ACHN (cell line): ENCODE data around the gene PRKAR2B.
"Not testable (repeated sequence)": the region's sequence is repeated elsewhere in the genome, so short reads cannot be mapped to it uniquely, and the experiment has no call there.

ENCODE experiments used
- DNase-seq: peaks from one replicate; pipeline ENCODE4 v3.0.0-alpha.2; 2015
- in situ Hi-C: cut with HindIII; loops from 2 replicates; pipeline ENCODE4 v1.10.0; 2017; ENCODE audit warnings: low sequenced_read_pairs, low pct_ligation_motif_present, low pct_unique_long_range_greater_than_20kb

The PRKAR2B gene

DNA sequence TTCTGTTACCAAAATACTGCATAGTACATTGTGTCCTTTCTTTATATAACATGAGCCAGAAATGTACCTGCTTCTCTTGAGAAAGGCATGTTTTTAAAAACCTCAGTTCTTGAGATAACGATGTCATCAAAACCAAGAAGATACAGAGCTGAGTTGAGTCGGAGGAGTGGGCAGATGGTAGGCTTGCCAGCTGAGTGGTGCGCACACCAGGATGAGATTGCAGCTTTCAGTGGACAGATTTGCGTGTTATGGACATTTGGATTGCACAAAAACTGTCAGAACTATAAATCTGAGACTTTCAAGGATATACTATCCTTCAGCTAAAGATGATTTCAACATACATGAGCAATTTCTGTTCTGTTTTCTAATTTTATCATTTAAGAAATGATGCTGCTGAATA is 25.0 kb downstream of the PRKAR2B start:
- in situ Hi-C loops, result no loop called here
- DNase-seq, result no peak

DNA sequence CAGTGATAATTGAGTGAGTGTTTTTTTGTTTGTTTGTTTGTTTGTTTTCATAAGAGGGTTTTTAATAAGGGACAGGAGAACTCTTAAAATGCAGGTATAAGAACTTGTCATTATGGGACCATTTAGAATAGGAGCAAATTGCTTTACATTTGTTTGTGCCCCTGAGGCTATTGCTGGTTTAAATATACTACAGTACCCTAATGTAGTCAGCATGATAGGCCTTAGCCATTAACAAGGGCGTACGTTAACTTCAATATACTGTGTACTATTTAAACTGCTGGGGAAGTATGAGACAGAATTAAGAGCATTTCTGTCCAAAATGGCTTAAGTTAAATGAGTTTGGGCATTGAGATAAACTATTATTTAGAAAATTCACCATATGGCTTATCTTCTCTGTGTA is 26.2 kb downstream of the PRKAR2B start:
- in situ Hi-C loops, result no loop called here
- DNase-seq, result no peak

DNA sequence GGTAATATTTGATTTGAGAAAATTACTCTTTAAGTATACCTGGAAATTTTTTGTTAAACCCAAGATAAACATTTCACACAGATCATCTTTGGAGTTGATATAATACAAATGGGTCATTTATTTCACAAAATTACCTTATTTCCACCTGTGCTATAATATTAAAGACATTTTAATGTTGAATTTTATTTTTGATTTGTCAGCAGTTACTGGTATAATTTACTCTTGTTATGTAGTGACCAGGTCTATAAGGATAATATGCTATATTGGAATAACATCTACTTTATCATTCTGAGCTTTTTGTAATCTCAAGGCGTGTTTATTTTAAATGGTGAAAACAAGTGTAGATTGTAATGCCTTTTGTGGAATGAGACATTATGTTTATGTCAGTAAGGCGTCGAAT is 26.6 kb downstream of the PRKAR2B start:
- DNase-seq, result no peak
- in situ Hi-C loops, result no loop called here

DNA sequence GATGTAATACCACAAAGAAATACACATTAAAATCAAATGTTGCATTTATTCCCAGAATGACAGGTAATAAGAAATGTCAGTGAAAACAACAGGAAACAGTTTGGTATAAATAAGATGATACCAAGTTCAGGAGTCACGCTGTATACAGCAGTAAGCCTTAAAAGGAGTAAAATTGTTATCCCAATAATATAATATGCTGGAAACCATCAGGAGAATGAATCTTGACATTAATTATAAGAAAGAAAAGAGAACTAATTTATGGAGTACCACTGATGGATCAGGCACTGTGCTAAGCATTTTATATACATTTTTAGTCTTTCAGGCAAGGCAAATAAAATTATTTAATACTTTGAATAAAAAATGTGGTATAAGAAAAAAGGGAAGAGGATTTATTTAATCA is 27.6 kb downstream of the PRKAR2B start:
- in situ Hi-C loops, result no loop called here
- no peak for DNase-seq

DNA sequence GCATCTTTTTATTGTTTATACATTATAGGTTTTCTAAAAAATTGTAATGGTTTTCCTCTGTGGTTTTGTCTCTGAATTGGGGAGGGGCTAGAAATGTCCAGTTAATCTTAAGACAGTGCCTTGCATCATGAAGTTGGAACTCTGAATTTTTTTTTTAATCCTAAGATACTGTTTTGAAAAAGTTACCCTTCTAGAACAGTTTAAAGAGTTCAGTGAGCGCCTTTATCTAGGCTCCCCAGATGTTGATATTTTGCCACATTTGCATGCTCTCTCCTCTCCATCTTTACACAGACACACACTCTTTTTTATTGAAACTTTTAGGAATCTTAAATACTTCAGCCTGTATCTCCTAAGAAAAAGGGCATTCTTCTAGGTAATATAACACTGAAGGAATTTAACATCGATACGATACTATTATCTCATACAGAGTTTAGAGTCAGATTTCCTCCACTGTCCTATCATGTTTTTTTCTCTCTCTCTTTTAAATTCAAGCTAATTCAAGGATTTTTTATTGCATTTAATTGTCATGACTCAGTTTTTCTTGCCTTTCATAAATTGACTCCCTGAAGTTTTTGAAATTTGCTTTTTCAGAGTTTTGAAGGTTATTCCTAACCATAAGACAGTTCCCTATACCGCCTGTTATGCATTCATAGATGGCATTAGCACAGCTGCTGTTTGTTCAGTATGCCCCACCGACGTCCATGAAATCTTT is 31.5 kb downstream of the PRKAR2B start:
- in situ Hi-C loops, result no loop called here
- DNase-seq, result no peak

DNA sequence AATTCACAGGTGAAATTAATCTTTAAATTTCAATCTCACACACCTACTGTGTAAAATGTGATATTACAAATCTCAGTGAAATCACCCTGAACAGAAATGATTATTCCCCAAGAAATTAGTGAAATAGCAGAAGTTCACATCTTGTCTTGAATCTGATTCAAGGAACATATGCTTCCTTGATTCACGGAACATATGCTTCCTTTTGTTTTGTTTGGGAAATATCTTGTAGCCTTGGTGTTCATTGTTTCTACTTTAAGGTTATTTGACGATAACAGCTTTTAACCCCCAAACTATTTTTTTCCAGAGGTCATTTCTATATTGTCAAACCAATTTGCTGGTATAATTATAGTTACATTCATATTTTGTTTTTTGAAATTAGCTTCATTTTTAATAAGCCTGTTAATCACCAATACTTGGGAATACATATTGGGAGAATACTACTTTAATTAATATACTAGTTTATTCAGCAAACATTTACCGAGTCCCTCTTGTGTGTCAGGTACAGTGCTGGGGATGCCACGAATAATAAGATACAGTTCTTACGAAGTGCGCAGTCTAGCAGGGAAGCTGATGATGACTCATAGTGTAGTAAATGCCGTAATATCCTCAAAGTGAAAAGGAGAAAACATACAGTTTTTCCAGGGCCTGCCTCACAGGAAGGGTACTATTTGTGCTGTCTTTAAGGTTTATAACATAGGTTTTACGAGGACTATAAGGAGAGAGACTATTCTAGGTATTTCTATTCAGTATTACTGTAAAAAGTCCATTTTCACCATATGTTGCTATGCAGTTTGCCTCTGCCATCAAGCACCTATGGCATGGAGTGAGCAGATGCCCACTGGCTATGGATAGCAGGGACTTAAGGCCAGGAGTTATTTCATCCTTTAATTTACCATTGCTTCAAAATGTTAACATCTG is 32.5 kb downstream of the PRKAR2B start:
- peak; percentile 72 for DNase-seq
- in situ Hi-C loops, result no loop called here

DNA sequence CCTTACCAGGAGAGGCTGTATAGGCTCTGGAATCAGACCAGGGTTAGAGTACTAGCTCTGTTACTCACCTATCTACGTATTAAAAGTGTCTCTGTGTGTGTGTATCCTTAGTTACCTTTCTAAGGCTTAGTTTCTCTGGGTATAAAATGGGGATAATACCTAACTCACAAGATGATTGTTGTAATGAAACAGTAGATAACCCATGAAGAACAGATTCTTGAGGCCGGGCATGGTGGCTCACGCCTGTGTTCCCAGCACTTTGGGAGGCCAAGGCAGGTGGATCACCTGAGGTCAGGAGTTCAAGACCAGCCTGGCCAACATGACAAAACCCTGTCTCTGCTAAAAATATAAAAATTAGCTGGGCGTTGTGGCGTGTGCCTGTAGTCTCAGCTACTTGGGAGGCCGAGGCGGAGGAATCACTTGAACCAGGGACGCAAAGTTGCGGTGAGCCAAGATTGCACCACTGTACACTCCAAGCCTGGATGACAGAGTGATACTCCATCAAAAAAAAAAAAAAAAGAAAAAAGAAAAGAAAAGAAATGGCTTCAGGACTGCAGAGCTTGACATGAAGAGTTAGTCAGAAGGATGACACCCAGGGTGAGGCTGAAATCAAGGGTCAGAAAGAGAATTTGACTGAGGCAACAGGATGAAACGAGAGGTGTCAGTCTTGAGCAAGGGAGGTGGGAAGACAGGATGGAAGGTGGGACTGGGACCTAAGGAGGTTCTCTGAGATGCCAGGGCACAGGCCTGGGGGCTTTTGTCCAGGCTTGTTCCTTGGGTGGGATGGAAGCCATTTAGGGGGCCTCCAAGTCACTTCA is 33.4 kb downstream of the PRKAR2B start:
- in situ Hi-C loops, result no loop called here
- no peak for DNase-seq

DNA sequence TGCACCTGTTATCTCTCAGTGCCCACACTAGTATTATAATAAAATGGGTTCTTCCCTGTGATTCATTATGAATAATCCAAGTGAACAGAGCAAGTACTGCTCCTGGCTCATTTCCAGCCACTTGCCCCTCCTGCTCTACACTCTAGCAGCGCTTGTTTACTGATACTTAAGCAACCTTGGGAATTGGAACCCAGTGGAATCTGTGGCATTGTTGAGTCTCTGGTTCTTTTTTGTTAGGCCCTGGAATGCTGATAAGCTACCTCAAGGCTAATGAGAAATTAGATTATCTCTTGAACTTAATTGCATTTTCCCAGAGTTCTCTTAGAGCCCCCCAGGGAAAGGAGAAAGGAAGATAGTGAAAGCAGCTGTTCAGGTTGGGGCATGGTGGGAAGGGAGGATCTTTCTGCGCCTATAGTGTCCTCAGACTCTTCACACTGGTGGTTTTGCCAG is 34.0 kb downstream of the PRKAR2B start:
- in situ Hi-C loops, result no loop called here
- DNase-seq, result peak; percentile 69

DNA sequence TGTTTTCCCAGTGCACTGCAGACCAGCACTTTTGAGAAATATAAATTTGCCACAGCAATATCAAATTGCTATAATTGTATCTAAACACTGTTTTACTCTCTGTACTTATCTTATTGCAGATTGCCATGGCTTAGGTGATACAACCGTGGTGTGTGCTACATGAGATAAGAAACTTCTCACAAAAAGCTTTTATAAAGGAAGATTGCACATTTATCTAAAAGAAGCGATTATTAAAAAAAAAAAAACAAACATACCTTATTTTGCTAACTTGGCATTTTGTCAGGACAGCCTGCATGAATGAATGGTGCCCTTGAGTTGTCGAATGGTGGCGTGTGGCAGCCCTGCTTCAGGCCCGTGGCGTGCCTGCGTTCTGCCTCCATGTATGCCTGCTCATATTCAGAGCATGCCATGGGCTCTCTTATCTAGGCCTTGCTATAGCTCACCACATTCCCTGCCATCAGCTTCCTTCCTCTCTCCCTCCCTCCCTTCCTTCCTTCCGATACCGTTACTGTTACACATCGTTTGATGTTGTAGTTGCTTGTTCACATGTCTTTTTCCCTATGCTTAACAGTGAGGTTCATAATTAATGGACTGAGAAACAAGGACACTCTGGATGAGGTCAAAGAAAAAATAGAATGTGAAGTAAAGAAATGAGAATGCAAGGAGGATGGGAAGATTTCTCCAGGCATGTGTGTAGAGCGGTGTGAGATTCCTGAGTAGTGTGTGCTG is 34.9 kb downstream of the PRKAR2B start:
- in situ Hi-C loops, result no loop called here

DNA sequence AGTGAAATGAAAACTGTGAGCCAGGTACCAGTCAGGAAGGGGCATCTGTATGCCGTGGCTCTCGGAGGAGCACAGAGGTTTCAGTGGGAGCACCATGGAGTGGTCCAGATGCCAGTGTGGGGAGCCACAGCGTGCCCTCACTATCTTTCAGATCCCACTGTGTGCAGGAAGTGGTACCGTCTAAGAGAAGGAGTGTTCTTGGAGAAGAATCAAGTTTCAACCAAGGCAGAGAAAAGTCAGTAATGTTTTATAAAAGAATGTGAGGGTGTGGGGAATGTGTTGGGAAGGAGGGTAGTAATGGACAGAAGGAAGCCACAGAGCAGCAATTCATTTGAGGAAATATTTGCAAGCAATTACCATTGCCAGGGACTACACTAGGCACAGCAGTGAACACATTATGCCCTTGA is 35.6 kb downstream of the PRKAR2B start:
- DNase-seq, result no peak
- in situ Hi-C loops, result no loop called here

More for the DNA sequence above, 34.9 kb downstream of the PRKAR2B start:
- no peak for DNase-seq

DNA sequence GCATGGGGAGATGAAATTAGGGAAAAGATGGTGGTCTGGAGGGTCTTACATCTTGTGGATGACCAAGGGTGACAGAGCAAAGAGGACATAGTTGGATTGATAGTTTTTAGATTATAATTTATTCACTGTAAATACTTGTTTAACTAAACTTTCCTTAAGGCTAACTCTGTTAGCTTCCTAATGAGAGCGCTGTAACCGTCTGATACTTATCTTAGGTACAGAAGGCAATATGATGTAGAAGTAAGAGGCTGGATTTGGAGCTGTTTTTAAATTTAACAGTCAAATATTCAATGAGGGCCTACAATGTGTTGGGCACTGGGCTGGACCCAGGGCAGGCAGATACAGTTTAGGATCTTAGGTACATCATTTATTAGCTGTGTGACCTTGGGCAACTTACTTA is 36.0 kb downstream of the PRKAR2B start:
- in situ Hi-C loops, result no loop called here
- DNase-seq, result no peak

DNA sequence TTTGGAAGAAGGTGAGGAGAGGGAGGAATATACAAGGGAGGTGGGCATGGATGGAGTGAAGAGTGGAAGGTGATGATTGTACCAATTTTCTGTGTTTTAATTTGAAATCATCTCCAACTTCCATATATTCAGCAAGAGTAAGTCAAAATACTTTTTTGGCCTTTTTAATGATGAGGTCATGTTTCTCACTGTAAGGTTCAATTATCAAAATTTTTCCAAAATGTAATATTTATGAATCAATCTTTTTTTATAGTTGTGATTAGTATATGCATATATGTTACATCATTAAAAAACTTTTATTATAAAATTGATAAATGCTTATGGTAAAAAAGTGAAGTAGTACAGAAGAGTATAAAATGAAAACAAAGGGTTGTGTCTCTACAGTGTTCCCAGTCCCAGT is 40.7 kb downstream of the PRKAR2B start:
- in situ Hi-C loops, result no loop called here
- no peak for DNase-seq

DNA sequence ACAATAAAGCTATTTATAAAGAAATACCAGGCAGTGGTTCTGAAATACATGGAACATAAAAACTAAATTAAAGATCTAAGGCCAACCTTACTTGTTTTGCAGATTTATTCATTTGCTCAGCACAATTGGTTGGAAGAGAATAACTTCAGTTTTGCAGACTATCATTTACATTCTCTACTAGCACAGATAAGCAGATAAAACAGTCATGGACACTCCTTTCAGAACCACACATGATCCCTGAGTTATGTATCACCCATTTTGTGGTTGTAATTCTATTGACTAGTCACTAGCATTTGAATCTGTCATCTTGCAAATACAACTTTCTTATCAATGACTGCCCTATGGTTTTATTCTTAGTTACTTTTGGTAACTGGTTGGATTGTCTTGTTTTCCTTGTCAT is 45.1 kb downstream of the PRKAR2B start:
- in situ Hi-C loops, result no loop called here
- DNase-seq, result no peak

DNA sequence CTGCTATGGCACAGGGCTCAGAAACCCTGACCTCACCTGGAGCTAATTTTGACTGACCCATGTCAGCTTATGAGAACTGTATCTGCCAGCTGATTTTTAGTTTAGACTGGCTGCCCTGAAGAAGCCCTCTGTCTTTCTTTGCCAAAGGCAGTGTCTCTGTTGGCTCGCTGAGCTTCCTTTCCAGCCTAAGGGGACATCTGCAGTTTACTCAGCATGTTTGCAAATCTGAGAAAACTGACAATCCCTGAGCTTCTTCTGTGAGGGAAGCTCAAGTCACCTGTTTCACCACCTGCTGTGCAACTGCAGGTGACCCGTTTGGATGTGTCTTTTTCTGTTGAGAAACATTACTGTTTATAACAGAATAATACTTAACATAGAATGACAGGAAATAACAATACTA is 46.0 kb downstream of the PRKAR2B start:
- in situ Hi-C loops, result no loop called here
- no peak for DNase-seq

DNA sequence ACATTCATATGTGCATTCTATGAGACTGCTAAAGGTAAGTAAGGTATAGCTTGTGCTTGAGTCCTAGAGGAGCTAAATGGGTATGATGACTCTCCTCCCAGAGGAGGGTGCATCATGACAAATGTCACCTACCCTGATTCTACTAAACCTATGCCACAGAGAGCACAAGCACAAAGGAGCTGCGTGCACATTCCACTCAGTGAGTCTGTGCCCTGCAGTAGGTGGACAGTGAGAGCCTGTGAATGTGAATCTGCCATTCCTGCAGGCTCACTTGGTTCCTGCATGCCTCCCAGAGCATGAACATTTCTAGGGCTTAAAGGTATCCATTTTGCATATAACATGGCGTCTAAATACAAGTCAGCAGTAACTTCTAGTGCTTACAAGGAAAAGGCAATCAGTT is 46.8 kb downstream of the PRKAR2B start:
- in situ Hi-C loops, result no loop called here
- DNase-seq, result no peak

DNA sequence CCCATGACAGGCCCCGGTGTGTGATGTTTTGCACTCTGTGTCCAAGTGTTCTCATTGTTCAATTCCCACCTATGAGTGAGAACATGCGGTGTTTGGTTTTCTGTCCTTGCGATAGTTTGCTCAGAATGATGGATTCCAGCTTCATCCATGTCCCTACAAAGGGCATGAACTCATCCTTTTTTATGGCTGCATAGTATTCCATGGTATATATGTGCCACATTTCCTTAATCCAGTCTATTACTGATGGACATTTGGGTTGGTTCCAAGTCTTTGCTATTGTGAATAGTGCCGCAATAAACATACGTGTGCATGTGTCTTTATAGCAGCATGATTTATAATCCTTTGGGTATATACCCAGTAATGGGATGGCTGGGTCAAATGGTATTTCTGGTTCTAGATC is 49.2 kb downstream of the PRKAR2B start:
- in situ Hi-C loops, result not testable (repeated sequence)

DNA sequence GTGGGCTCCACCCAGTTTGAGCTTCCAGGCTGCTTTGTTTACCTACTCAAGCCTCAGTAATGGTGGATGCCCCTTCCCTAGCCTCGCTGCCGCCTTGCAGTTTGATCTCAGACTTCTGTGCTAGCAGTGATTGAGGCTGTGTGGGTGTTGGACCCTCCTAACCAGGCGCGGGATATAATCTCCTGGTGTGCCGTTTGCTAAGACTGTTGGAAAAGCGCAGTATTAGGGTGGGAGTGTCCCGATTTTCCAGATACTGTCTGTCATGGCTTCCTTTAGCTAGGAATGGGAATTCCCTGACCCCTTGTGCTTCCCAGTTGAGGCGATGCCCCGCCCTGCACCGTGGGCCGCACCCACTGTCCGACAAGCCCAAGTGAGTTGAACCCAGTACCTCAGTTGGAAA is 54.6 kb downstream of the PRKAR2B start:
- DNase-seq, in situ Hi-C loops: not testable (repeated sequence)

More for the DNA sequence above, 49.2 kb downstream of the PRKAR2B start:
- not testable (repeated sequence) for DNase-seq

DNA sequence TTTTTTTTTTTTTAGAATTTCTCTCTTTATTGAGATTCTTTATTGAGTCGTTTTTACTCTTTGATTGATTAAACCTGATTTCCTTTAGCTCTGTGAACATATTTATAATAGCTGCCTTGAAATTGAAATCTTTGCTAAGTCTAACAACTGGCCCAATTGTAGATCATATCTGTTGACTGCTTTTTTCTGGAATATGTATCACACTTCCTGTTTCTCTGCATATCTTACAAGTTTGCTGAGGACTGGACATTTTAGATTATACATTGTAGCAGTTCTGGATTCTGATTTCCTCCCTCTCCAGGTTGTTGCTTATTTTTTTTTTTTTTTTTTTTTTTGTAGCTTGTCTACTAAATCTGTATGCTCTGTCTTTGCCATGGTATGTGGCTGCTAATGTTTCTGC is 56.3 kb downstream of the PRKAR2B start:
- in situ Hi-C loops, result no loop called here
- no peak for DNase-seq
